ENCODE results near the gene RLN1.
"Not testable (repeated sequence)": the region's sequence is repeated elsewhere in the genome, so short reads cannot be mapped to it uniquely, and the experiment has no call there.

RLN1 gene

DNA sequence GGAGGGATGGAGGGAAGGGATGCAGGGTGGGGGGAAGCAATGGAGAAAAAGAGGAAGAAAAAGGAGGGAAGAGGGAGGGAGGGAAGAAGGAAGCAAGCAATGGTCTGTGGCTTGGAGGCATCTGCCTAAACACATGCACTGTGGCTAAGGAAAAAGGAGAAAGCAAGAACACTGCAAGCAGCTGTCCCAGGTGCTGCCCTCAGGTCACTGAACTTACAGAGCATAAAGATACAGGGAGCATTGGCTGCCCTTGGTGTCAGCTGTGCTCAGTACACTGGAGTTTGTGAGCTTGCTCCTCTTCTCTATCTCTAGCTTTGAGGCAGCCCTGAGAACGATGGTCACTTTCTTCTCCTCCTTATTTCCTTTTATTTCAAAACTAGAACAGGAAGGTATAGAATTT lies 18.1 kb downstream of the RLN1 start:
- DNase-seq (ENCODE audit: low read depth) = not testable (repeated sequence)

DNA sequence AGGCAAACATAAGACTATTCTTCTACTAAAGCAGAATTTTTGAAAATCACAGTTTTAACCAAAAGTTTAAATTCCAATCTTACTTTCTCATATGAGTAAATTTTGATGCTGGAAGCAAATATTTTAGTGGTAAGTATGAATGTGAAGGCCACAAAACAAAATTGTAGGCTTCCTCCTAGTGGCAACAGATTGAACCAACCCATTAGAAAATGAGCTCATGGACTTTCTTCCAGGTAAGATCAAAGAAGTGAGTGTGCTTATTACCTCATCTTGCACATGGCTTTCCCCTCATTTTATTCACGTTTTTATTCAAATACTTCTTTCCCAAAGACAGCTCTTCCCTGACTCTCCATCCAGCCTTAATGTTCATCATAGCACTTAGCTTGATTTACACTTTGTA lies 18.6 kb downstream of the RLN1 start:
- no peak for DNase-seq (ENCODE audit: low read depth)

DNA sequence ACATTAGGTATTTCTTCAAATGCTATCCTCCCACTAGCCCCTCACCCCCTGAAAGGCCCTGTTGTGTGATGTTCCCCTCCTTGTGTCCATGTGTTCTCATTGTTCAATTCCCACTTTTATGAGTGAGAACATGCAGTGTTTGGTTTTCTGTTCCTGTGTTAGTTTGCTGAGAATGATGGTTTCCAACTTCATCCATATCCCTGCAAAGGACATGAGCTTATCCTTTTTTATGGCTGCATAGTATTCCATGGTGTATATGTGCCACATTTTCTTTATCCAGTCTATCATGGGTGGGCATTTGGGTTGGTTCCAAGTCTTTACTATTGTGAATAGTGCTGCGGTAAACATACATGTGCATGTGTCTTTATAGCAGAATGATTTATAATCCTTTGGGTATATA lies 23.3 kb downstream of the RLN1 start:
- not testable (repeated sequence) for DNase-seq (ENCODE audit: low read depth)

DNA sequence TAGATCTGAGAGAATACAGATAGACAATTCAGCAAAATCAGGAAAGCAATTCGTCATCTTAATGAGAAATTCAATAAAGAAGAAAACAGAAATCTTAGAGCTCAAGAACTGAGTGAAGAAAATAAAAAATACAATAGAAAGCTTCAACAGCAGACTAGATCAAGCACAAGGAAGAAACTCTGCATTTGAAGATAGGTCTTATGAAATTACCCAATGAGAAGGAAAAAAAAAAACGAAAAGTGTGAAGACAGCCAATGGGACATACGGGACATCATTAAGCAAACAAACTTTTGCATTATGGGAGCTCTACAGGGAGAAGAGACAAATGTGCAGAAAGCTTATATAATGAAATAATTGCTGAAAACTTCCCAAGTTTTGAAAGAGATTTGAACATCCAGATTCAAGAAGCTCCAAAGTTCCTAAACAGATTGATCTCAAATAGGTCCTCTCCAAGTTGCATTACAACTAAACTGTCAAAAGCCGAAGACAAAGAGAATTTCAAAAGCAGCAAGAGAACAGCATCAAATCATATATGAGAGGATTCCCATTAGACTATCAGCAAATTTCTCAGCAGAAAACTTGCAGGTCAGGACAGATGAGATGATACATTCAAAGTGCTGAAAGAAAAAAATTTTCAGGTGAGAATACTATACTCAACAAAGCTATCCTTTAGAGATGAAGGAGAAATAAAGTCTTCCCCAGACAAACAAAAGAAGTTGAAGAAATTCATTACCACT lies 24.3 kb downstream of the RLN1 start:
- DNase-seq (ENCODE audit: low read depth) = no peak

DNA sequence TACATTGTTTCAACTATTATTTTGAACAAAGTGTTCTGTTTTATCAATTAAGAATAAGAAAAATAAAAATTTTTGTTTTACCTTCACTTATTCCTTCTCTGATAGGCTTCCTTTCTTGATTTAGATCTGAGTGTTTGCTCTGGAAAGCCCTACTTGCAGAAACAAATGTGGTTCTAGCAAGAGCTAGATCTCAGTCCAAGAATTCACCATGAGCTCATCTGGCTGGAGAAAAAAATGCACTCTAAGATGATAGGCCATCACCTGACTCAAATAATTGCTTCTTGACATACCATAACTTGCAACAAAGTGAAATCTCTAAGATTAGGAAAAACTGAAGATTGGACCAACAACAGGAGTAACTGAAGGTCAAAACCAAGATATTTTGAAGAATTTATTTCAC lies 28.8 kb downstream of the RLN1 start:
- no peak for DNase-seq (ENCODE audit: low read depth)

DNA sequence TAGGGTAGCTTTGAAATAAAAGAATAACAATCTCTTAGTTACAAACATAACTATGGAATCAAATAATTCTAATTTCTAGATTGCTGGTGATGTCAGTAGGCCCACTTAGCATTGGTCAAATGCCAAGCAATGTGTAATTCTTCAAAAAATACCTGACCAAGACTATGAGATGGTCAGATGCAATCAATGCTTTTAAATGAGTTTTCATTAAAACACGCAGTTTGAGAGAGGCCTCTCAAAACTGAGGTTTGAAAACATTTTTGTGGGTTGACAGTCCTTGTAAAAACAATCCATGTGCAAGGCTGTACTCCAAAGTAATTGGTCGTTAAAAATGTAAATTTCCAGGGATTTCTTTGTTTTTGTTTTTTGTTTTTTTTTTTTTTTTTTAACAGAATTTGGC lies 33.9 kb downstream of the RLN1 start:
- DNase-seq (ENCODE audit: low read depth) = no peak

DNA sequence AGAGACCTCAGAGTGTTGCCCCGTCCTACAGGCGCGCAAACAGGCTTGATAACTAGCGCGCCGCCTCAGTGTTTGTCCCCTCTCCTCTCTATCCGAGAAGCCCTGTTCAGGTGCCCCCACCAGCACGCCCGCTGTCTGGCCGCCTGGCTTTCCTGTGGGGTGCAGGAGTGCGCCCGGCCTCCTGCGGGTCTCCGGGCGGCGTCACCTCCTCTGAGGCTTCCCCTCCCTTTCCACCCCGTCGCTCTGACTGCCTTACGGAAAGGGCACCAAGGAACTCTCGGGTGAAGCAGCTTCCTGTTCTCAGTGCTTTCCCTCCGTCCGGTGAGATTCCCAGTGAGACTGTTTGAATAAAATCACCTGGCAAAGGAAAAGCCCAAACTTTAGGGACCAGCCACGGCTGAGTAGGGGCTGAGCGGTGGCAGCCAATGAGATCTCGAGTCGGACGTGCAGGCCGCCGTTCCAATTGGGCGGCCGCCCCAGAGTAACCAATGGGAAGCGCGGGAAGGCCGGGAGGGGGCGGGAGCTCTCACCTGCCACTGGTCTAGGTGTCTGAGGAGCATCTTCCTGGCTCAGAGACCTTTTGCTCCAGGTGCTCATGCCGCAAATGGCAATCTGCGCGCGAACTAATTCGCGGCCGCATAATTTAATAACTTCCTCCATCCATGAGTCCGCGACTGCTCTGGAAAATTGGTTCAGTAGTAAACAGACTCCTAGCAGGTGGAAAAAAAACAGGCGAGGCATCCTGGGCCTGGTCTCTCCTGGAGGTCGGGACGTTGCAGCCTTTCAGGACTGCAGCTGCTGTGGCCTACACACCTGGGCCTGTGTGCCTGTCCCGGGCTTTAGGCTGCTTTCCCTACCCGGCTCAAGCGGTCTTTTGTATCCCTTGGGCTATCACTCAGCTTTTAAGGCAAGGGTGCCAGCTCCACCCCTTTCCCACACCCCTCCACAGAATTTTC lies 35.6 kb downstream of the RLN1 start, which contains the start of gene RLN2:
Gene RLN2, minus strand, starts transcription at position 877 of the 956 bp plus-strand sequence. Its CDS starts 136 bp downstream, at position 741.
- DNase-seq (ENCODE audit: low read depth) = not testable (repeated sequence)

DNA sequence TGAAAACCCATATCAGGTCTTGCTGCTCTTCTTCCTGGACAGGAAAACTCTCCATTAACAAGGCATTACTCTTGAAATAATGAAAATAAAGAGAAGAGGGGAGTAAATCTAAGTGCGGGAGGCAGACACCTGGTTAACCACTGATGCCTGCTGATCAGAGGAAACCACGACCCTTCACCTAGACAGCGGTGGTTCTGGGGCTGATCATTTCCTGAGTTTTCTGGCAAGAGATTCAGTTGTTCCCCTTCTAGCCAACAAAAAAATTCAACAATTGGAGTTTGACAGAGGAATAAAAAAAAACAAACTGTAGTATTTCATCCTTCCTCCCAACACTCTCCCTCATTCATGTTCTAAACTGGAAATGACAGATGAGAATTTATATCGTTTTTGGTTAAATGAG lies 38.1 kb downstream of the RLN1 start:
- no peak for DNase-seq (ENCODE audit: low read depth)

DNA sequence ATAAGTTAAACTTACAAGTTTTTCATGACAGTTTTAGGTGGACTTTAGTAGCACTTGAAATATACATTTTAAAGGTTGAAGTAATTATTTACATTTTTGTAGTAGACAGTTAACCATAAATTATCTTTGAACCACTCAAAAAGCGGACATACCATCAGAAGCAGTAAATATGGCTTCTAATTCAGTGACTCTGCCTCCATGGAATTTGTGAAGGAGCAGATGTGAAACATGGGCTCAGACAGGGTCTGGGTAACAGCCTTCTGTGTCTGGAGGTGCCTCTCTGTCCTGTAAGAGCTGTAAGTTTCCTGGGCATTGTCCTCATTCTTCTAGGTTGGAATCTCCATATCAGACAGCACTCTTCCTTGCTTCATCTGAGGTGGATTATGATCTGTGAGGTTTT lies 47.5 kb downstream of the RLN1 start:
- DNase-seq (ENCODE audit: low read depth) = no peak

DNA sequence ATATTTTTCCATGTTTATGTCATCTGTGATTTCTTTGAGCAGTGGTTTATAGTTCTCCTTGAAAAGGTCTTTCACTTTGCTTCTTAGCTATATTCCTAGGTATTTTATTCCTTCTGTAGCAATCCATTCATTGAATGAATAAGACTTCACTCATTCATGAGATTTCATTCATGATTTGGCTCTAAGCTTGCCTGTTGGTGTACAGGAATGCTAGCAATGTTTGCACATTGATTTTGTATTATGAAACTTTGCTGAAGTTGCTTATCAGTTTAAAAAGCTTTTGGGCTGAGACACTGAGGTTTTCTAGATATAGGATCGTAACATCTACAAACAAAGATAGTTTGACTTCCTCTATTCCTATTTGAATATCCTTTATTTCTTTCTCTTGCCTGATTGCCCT lies 51.1 kb downstream of the RLN1 start:
- no peak for DNase-seq (ENCODE audit: low read depth)

DNA sequence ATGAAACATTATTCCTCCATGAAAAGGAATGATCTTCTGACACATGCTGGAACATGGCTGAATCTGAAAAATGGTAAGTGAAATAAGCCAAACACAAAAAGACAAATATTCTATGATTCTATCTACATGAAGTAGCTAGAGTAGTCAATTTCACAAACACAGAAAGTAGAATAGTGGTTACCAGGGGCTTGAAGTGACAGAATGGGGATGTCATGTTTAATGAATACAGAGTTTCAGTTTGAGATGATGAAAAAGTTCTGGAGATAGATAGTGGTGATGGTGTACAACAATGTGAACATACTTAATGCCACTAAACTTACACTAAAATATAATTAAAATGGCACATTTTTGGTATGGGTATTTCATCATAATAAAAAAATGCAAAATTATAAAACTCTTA lies 53.4 kb downstream of the RLN1 start:
- no peak for DNase-seq (ENCODE audit: low read depth)
